ENCODE results near the gene SMIM27.
"Not testable (repeated sequence)": the region's sequence is repeated elsewhere in the genome, so short reads cannot be mapped to it uniquely, and the experiment has no call there.

DNA sequence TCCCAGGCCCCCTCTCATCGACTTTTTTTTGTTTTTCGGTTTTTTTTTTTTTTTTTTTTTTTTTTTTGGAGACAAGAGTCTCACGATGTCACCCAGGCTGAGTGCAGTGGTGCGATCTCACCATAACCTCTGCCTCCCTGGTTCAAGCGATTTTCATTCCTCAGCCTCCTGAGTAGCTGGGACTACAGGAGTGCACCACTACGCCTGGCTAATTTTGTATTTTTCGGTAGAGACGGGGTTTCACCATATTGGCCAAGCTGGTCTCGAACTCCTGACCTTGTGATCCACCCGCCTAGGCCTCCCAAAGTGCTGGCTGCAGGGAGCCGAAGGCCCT is 27.6 kb upstream of the SMIM27 start:
- TF ChIP-seq, protein P1, sequence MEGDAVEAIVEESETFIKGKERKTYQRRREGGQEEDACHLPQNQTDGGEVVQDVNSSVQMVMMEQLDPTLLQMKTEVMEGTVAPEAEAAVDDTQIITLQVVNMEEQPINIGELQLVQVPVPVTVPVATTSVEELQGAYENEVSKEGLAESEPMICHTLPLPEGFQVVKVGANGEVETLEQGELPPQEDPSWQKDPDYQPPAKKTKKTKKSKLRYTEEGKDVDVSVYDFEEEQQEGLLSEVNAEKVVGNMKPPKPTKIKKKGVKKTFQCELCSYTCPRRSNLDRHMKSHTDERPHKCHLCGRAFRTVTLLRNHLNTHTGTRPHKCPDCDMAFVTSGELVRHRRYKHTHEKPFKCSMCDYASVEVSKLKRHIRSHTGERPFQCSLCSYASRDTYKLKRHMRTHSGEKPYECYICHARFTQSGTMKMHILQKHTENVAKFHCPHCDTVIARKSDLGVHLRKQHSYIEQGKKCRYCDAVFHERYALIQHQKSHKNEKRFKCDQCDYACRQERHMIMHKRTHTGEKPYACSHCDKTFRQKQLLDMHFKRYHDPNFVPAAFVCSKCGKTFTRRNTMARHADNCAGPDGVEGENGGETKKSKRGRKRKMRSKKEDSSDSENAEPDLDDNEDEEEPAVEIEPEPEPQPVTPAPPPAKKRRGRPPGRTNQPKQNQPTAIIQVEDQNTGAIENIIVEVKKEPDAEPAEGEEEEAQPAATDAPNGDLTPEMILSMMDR (IDR thresholded peaks at IDR 0.05): not testable (repeated sequence)
- TF ChIP-seq POLR2A (IDR thresholded peaks at IDR 0.05): not testable (repeated sequence)

Measured in vagina (tissue), 2 donors.